ENCODE measurements around the gene CHCHD3. TPM values are rescaled to one million over a fixed set of nuclear protein-coding genes. Genes with fewer than 3 reads are reported as not detected.
"Not testable (repeated sequence)": the region's sequence is repeated elsewhere in the genome, so short reads cannot be mapped to it uniquely, and the experiment has no call there.

Gene CHCHD3
- total RNA-seq, 1 donor from 2014 or later = 209 TPM

DNA sequence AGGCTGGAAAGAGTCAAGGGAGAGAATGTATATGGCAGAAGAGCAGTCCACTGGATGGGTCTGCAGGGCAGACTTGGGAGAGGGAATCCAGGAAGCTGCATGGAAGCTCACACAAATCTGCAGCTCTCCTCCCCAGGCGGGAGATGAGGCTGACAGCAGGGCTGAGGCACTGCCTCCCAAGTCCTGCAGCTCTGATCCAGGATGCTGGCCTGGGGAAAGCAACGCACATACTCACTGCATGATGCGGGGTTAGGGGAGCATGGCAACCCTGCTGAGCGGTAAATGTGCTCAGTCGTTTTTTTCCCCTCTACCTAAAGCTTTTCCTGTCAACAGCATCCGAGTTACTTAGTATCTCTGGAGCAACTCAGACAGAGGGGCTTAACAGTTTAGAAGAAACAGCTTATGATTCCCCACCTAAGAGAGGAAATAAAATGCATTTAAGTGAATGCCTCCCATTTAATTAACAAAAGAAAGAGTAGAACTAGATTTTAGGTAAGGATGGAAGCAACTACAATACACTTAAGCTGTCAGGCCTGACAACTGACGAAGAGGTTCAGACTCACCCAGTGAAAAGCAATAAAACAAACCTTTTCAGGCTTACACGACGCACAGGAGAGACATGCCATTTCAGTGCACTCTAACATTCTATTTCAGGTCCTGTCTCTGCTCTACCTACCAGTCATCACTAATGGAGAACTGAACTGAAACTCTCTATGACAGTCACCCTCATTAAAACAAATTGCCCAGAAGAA is 37.0 kb downstream of the CHCHD3 start:
- H3K36me3 ChIP-seq = no peaks in the 10 kb centered on the region
- H3K4me1 ChIP-seq = peaks cover 9% of the 10 kb centered on the region
- no peak overlapping the region for H3K4me3 ChIP-seq
- intact Hi-C loops (cut with micrococcal nuclease) = no loop called here
- TF ChIP-seq, protein P1, sequence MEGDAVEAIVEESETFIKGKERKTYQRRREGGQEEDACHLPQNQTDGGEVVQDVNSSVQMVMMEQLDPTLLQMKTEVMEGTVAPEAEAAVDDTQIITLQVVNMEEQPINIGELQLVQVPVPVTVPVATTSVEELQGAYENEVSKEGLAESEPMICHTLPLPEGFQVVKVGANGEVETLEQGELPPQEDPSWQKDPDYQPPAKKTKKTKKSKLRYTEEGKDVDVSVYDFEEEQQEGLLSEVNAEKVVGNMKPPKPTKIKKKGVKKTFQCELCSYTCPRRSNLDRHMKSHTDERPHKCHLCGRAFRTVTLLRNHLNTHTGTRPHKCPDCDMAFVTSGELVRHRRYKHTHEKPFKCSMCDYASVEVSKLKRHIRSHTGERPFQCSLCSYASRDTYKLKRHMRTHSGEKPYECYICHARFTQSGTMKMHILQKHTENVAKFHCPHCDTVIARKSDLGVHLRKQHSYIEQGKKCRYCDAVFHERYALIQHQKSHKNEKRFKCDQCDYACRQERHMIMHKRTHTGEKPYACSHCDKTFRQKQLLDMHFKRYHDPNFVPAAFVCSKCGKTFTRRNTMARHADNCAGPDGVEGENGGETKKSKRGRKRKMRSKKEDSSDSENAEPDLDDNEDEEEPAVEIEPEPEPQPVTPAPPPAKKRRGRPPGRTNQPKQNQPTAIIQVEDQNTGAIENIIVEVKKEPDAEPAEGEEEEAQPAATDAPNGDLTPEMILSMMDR (IDR thresholded peaks at IDR 0.05; ENCODE audit: borderline replicate concordance) = no peak
- H3K9me3 ChIP-seq (replicated peaks) = no peaks in the 10 kb centered on the region
- H3K27ac ChIP-seq (replicated peaks) = no peak overlapping the region
- no peak for DNase-seq
- H3K27me3 ChIP-seq (ENCODE audit: low read depth) = no peaks in the 10 kb centered on the region

DNA sequence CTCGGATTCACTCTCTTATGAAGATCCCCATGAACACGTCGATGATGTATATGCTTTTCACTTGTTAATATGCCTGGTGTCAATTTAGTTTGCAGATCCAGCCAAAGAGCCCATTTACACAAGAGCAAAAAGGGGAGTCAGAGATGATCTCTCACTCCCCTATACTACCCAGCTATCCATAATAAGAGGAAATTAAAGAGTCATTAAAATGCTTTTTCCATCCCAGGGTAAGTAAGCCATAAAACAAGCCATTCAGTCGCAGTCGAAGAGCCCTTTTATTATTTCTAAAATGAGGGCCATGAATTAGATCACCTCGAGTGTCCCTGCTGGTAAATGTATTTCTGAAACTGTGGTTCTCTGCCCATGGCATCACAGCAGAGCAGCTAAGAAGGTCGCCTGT is 41.2 kb downstream of the CHCHD3 start:
- peaks cover 14% of the 10 kb centered on the region for H3K4me1 ChIP-seq
- intact Hi-C loops (cut with micrococcal nuclease) = no loop called here
- H3K9me3 ChIP-seq (replicated peaks) = no peaks in the 10 kb centered on the region
- no peaks in the 10 kb centered on the region for H3K36me3 ChIP-seq
- H3K4me3 ChIP-seq = no peak overlapping the region
- DNase-seq = no peak
- TF ChIP-seq, protein P1 (IDR thresholded peaks at IDR 0.05; ENCODE audit: borderline replicate concordance) = no peak
- no peaks in the 10 kb centered on the region for H3K27me3 ChIP-seq (ENCODE audit: low read depth)
- H3K27ac ChIP-seq (replicated peaks) = no peak overlapping the region

DNA sequence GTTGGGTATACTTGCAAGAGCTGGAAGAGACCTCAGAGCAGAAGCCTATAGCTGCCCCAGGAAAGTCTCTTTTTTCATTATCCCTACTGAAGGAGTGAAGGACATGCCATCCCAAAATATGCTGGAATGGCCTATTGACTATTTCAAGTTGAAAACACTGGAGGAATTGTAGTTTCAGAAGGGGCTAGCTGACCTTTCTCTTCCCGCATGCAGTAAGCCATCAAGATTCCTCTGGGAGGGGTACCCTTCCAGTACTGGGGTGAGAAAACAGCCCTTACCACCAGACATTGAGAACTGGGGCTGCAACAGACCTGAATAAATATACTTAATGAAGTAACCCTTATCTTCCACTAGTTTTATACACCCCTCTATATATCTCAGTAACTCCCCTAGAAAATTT is 41.7 kb downstream of the CHCHD3 start:
- no peaks in the 10 kb centered on the region for H3K27me3 ChIP-seq (ENCODE audit: low read depth)
- TF ChIP-seq, protein P1 (IDR thresholded peaks at IDR 0.05; ENCODE audit: borderline replicate concordance) = no peak
- H3K9me3 ChIP-seq (replicated peaks) = no peaks in the 10 kb centered on the region
- H3K36me3 ChIP-seq = no peaks in the 10 kb centered on the region
- intact Hi-C loops (cut with micrococcal nuclease) = no loop called here
- no peak for DNase-seq
- H3K4me1 ChIP-seq = peaks cover 14% of the 10 kb centered on the region
- no peak overlapping the region for H3K27ac ChIP-seq (replicated peaks)
- H3K4me3 ChIP-seq = no peak overlapping the region

DNA sequence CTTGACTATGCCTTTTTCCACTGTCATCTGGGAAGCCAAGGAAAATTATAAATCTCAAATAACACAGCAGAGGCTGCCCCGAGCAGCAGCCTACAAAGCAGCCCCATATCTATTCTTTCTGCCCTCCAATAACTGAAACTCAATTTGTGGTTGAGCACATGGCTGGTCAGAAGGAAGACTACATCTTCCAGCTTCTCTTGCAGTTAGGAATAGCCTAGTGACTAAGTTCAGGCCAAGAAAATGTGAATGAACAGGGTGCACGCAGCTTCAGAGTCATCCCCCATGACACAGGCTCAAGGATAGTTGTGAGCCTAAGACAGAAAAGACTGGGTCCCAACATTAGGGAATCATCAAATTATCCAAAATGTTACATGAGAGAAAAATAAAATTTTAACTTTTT is 42.3 kb downstream of the CHCHD3 start:
- H3K4me1 ChIP-seq = peaks cover 14% of the 10 kb centered on the region
- TF ChIP-seq, protein P1 (IDR thresholded peaks at IDR 0.05; ENCODE audit: borderline replicate concordance) = no peak

DNA sequence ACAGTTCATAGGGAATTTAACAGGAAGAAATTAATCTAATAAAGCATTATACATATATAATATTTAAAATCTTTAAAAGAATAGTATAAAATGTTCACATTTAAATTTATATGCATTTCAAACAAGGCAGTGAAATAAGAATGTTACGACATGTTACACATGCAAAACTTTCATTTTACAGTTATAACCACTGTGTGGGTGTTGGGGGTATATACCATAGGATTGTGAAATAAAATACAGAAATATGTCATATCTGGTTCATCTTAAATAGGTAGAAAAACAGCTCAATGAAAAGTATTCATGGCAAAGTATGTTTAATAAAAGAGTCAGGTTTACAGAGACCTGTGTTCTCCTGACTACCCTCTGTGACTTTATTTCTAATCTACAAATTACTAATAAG is 45.6 kb downstream of the CHCHD3 start:
- H3K27me3 ChIP-seq (ENCODE audit: low read depth) = no peaks in the 10 kb centered on the region
- no peaks in the 10 kb centered on the region for H3K36me3 ChIP-seq
- no peaks in the 10 kb centered on the region for H3K9me3 ChIP-seq (replicated peaks)
- peaks cover 12% of the 10 kb centered on the region for H3K4me1 ChIP-seq
- intact Hi-C loops (cut with micrococcal nuclease) = no loop called here
- H3K4me3 ChIP-seq = no peak overlapping the region
- DNase-seq = no peak
- no peak overlapping the region for H3K27ac ChIP-seq (replicated peaks)
- TF ChIP-seq, protein P1 (IDR thresholded peaks at IDR 0.05; ENCODE audit: borderline replicate concordance) = no peak

More for the DNA sequence above, 42.3 kb downstream of the CHCHD3 start:
- intact Hi-C loops (cut with micrococcal nuclease) = no loop called here
- H3K27ac ChIP-seq (replicated peaks) = no peak overlapping the region
- no peaks in the 10 kb centered on the region for H3K9me3 ChIP-seq (replicated peaks)
- H3K4me3 ChIP-seq = no peak overlapping the region
- no peaks in the 10 kb centered on the region for H3K36me3 ChIP-seq
- no peak for DNase-seq
- H3K27me3 ChIP-seq (ENCODE audit: low read depth) = no peaks in the 10 kb centered on the region

DNA sequence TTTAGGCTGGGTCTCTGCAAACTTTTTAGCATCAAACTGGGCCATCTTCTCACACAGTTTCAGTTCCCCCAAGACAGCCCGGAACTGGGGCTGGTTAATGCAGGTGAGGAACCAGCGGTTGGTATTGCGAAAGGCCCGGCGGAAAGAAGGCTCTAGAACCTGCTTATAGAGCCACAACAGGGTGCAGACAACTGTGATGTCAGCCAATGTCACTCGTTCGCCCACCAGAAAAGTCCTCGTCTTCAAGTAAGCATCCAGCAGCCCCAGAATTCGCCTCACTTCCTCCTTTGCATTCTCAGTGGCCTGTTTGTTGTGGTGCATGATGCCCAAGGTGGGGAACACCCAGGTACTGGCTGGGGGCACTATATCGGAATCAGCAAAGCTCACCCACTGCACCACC is 46.6 kb downstream of the CHCHD3 start:
- DNase-seq; H3K4me3 ChIP-seq; H3K27ac ChIP-seq (replicated peaks); H3K9me3 ChIP-seq (replicated peaks); H3K36me3 ChIP-seq; H3K27me3 ChIP-seq (ENCODE audit: low read depth); intact Hi-C loops (cut with micrococcal nuclease): not testable (repeated sequence)
- H3K4me1 ChIP-seq = peaks cover 13% of the 10 kb centered on the region
